Osteocyte (in vitro differentiated cells): Measurements from ENCODE around the gene PTPRN2. TPM values are rescaled to one million over a fixed set of nuclear protein-coding genes. Genes with fewer than 3 reads are reported as not detected.

Source experiments
- DNase-seq: peaks from one replicate; pipeline ENCODE4 v3.0.0; 2021; ENCODE audit warnings: mixed read lengths; ENCODE audit not compliant: unreplicated experiment; ENCODE audit errors: extremely low spot score
- H3K27ac Mint-ChIP-seq: one replicate; pipeline ENCODE4 v1.8.0; 2021; ENCODE audit warnings: mild to moderate bottlenecking, mixed read lengths; ENCODE audit not compliant: unreplicated experiment
- H3K27me3 Mint-ChIP-seq: one replicate; pipeline ENCODE4 v1.8.0; 2021; ENCODE audit warnings: mixed read lengths; ENCODE audit not compliant: unreplicated experiment
- H3K36me3 Mint-ChIP-seq: one replicate; pipeline ENCODE4 v1.8.0; 2021; ENCODE audit warnings: mixed read lengths; ENCODE audit not compliant: unreplicated experiment
- H3K4me1 Mint-ChIP-seq: one replicate; pipeline ENCODE4 v1.8.0; 2021; ENCODE audit warnings: mixed read lengths; ENCODE audit not compliant: unreplicated experiment
- H3K4me3 Mint-ChIP-seq: one replicate; pipeline ENCODE4 v1.8.0; 2021; ENCODE audit warnings: mild to moderate bottlenecking, moderate library complexity, mixed read lengths; ENCODE audit not compliant: unreplicated experiment
- H3K9me3 Mint-ChIP-seq: one replicate; pipeline ENCODE4 v1.8.0; 2021; ENCODE audit warnings: mixed read lengths; ENCODE audit not compliant: unreplicated experiment
- CTCF ChIP-seq: fragments of 200-600 bp; sonication (generic); IDR thresholded peaks from 2 replicates; pipeline ENCODE4 v1.5.0; 2021; ENCODE audit warnings: antibody characterized with exemption, mild to moderate bottlenecking, moderate library complexity
- total RNA-seq: library from RNA; stranded (reverse); gene quantifications from 2 replicates; pipeline ENCODE4 v1.2.1, GENCODE V29; 2021

PTPRN2 gene
- total RNA-seq, 1 donor from 2014 or later, result 0.59 TPM

GRCh38 chr7:158020706-158021095, 566.9 kb downstream of the PTPRN2 start:
- no peak for DNase-seq
- Mint-ChIP-seq H3K4me1 (no peaks in the 10 kb centered on the region), H3K4me3 (no peak overlapping the region), H3K9me3 (peaks cover 19% of the 10 kb centered on the region), H3K27ac (no peak overlapping the region), H3K27me3 (no peaks in the 10 kb centered on the region), H3K36me3 (no peaks in the 10 kb centered on the region)
- no peak for TF ChIP-seq CTCF

- H3K36me3 Mint-ChIP-seq, result no peaks in the 10 kb centered on the region
- peaks cover 13% of the 10 kb centered on the region for H3K9me3 Mint-ChIP-seq
- no peak overlapping the region for H3K4me3 Mint-ChIP-seq
- no peak overlapping the region for H3K27ac Mint-ChIP-seq
- no peaks in the 10 kb centered on the region for H3K27me3 Mint-ChIP-seq
- no peak for TF ChIP-seq CTCF
- H3K4me1 Mint-ChIP-seq, result no peaks in the 10 kb centered on the region
- DNase-seq, result no peak
Observed at GRCh38 chr7:158019726-158020705, 567.6 kb downstream of the PTPRN2 start.

- TF ChIP-seq CTCF, result no peak
- H3K9me3 Mint-ChIP-seq, result peaks cover 13% of the 10 kb centered on the region
Observed at GRCh38 chr7:158018971-158019645, 568.5 kb downstream of the PTPRN2 start.

GRCh38 chr7:158018098-158018762, 569.4 kb downstream of the PTPRN2 start:
- DNase-seq, result no peak
- no peak for TF ChIP-seq CTCF
- no peaks in the 10 kb centered on the region for H3K4me1 Mint-ChIP-seq
- no peaks in the 10 kb centered on the region for H3K36me3 Mint-ChIP-seq
- no peak overlapping the region for H3K27ac Mint-ChIP-seq
- H3K4me3 Mint-ChIP-seq, result no peak overlapping the region
- peaks cover 9% of the 10 kb centered on the region for H3K9me3 Mint-ChIP-seq
- H3K27me3 Mint-ChIP-seq, result no peaks in the 10 kb centered on the region

More at GRCh38 chr7:158018971-158019645, 568.5 kb downstream of the PTPRN2 start:
- no peak overlapping the region for H3K27ac Mint-ChIP-seq
- no peak for DNase-seq
- H3K4me1 Mint-ChIP-seq, result no peaks in the 10 kb centered on the region
- no peak overlapping the region for H3K4me3 Mint-ChIP-seq
- no peaks in the 10 kb centered on the region for H3K27me3 Mint-ChIP-seq
- H3K36me3 Mint-ChIP-seq, result no peaks in the 10 kb centered on the region
